ENCODE results near the gene POP7.
"Not testable (repeated sequence)": the region's sequence is repeated elsewhere in the genome, so short reads cannot be mapped to it uniquely, and the experiment has no call there.

POP7 gene

DNA sequence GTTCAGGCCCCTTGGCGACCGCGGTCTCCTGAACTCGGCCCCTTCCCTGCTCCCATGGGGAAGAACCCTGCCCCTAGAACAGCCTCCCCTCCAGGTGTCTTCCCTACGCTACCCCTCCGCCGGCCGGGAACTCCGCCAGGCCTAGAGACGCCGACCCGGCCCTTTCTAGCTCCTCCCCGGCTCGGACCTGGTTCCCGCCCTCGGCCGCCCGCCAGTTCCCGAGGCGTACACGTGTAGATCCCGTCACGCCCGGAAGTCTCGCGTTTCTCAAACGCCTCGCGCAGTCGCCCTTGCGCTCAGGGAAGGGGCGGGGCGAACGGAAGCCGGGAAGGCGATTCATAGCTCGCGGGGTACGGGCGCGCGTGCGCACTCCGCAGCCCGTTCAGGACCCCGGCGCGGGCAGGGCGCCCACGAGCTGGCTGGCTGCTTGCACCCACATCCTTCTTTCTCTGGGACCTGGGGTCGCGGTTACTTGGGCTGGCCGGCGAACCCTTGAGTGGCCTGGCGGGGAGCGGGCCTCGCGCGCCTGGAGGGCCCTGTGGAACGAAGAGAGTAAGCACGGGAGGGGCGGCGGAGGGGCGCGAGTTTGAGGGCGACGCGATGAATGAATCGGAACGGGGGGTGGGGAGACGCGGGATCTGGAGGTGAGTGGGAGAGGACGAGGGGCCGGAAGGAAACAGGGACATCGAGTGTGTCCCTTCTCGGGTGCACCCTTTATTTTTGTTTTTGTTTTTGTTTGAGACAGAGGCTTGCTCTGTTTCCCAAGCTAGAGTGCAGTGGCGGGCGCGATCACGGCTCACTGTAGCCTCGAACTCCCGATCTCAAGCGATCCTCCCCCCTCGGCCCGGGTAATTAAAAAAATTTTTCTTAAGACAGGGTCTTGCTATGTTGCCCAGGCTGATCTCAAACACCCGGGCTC lies at the start of gene POP7:
Gene POP7, plus strand, starts transcription at position 369 of the 919 bp plus-strand sequence. CDS start 710 bp downstream, outside the sequence.
- DNase-seq (ENCODE audit: low read depth): peak; percentile 96

GRCh38 chr7:100662194-100662776 lies 43.6 kb upstream of the POP7 start:
- DNase-seq (ENCODE audit: low read depth): not testable (repeated sequence)

DNA sequence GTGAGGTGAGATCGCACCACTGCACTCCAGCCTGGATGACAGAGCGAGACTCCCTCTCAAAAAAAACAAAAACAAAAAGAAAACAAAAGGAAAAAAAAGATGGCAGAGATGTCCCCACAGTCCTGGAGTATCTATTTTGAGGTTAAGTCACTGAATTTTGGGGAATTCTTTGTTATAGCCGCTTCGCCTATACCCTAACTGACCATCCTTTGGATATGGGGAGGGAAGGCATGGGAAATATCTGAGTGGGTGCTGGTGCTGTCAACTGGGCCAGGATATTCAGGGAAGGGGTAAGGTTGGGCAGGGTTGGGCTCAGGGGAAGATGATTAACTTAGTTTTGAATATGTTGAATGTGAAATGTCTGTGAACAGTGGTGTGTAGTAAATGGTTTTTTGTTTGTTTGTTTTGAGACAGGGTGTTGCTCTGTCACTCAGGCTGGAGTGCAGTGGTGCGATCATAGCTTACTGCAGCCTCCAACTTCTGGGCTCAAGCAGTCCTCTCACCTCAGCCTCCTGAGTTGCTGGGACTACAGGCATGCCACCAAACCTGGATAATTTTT lies 40.7 kb upstream of the POP7 start:
- DNase-seq (ENCODE audit: low read depth): no peak

DNA sequence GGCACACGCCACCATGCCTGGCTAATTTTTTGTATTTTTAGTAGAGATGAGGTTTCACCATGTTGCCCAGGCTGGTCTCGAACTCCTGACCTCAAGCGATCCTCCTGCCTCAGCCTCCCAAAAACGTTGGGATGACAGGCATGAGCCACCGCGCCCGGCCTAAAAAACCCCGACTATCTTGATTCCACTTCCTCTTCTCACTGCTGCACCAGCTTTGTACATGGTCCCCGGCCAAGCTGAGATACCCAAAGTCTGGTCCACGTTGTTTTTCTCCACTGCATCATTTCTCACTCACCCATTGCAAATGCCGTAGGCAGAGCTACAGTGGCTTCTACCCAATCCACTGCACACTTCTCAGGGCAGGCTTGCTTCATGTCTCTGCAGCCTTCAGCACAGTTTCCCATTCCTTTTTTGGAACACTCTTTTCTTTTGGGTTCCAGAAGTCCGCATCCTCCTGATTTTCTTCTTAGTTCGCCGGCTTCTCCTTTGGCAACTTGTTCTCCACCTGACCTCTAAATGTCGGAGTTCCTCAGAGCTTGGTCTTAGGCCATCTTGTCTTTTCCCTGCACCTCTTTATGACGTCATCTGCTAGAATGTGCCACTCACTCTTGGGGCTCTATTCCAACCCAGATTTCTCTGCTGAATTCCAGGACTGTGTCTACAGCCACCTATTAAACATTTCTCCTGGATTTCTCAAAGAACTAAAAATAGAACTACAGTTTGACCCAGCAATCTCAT lies 38.4 kb upstream of the POP7 start:
- no peak for DNase-seq (ENCODE audit: low read depth)

GRCh38 chr7:100668069-100668449 lies 37.9 kb upstream of the POP7 start:
- DNase-seq (ENCODE audit: low read depth): no peak

GRCh38 chr7:100669106-100669505 lies 36.8 kb upstream of the POP7 start:
- DNase-seq (ENCODE audit: low read depth): not testable (repeated sequence)

- DNase-seq (ENCODE audit: low read depth): no peak
Observed at GRCh38 chr7:100670074-100670473, 35.8 kb upstream of the POP7 start.

DNA sequence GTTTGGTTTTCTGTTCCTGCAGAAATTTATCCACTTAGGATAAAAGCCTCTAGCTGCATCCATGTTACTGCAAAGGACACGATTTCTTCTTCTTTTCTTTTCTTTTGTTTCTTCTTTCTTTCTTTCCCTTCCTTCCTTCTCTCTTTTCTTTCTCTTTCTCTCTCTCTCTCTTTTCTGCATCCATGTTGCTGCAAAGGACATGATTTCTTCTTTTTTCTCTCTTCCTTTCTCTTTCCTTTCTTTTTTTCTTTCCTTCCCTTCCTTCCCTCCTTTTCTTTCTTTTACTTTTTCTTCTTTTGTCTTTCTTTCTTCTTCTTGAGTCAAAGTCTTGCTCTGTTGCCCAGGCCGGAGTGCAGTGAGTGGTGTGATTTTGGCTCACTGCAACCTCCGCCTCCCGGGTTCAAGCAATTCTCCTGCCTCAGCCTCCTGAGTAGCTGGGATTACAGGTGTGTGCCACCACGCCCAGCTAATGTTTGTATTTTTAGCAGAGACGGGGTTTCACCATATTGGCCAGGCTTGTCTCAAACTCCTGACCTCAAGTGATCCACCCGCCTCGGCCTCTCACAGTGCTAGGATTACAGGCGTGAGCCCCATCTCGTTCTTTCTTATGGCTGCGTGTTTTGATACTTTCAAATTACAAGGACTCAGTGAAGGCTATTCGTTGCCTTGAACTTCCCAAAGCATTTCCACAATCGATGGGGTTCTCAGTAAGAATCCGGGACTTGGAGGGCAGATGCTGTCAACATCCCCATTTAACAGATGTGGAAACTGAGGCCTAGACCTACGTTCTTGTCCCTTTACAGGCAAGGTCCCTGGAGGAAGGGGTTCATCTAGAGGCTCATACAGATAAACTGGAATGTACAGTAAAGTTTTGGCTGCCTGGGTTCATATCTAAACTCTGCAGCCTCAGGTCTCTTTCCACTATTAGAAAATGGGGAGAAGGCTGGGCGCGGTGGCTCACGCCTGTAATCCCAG lies 34.3 kb upstream of the POP7 start:
- no peak for DNase-seq (ENCODE audit: low read depth)

- peak; percentile 94 for DNase-seq (ENCODE audit: low read depth)
Observed at GRCh38 chr7:100673302-100673941, 32.5 kb upstream of the POP7 start, which contains the start of gene GNB2. Gene GNB2 (plus strand): TSS chr7:100673740. CDS start chr7:100676266, 2,526 bp downstream.

DNA sequence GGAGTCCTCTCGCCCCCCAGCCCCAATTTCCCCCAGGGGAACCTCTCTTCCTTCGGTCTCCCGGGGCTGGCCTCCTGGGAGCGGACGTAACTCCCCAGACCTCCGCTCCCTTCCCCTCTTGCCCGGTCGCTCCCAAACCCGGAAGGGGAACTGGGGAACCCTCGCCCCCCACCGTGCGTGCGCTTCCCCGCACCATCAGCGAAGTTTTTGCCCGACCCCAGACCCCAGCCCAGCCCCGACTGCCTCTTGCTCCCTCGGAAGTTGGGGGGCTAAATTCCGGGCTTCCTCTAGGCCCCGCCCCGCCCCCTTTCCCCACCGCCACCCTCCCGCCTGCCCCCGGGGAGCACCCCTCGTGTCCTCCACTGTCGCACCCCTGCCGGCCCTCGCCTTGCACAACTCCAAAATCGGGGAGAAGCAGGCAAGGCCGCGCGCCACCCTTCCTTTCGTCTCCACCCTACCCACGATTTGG lies 31.9 kb upstream of the POP7 start:
- no peak for DNase-seq (ENCODE audit: low read depth)

GRCh38 chr7:100674411-100675104 lies 31.4 kb upstream of the POP7 start:
- DNase-seq (ENCODE audit: low read depth): no peak

DNA sequence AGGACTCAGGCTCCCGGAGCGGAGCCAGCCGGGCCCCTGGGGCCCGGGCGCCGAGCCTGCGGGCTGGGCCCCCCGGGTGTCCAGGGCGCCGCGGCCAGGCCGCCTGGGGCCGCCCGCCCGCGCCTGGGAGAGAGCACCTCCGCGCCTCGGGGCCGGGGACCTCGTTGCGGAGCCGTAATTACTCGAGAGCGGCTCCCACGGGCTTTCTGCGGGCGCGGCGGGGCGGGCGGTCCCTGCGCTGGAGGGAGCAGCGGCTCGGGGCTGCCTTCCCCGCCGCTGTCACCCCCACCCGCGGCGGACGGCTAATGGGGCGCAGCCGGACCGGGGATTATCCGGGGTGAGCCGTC lies 30.8 kb upstream of the POP7 start:
- DNase-seq (ENCODE audit: low read depth): no peak

DNA sequence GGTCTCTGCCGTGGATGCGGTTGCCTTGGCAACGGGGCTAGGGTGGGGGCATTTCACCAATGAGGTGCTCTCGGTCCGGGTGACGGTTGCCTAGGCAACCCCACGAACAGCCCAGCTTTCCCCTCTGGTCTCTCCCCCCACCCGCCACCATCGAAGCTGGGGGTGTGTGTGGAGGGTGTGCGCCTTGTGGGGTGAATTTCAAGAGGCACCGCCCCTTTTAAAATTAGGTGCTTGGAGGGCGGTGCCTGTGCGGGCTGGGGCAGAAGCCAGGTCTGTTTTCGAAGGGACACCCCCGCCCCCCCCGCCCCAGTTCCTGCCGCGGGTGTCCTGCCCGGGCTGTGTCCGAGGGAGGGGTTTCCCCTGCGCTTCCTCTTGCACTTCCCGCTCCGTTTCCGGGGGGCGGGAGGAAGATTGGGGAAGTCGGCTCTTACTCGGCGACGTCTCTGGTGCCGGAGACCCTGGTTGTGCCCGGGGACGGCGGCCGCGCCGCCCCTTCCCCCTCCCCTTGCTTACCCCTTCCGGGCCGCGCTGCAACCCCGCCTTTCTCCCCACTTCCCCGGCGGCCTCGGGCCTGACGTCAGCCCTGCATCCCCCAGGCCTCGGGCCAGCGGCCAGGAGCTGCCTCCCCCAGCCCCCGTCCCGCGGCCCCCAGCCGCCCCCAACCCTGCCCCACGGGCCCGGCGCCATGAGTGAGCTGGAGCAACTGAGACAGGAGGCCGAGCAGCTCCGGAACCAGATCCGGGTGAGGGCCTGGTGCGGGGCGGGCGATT lies 30.2 kb upstream of the POP7 start:
- peak; percentile 80 for DNase-seq (ENCODE audit: low read depth)

GRCh38 chr7:100676501-100677306 lies 29.2 kb upstream of the POP7 start:
- no peak for DNase-seq (ENCODE audit: low read depth)

- DNase-seq (ENCODE audit: low read depth): no peak
Observed at GRCh38 chr7:100677308-100678267, 28.3 kb upstream of the POP7 start.

DNA sequence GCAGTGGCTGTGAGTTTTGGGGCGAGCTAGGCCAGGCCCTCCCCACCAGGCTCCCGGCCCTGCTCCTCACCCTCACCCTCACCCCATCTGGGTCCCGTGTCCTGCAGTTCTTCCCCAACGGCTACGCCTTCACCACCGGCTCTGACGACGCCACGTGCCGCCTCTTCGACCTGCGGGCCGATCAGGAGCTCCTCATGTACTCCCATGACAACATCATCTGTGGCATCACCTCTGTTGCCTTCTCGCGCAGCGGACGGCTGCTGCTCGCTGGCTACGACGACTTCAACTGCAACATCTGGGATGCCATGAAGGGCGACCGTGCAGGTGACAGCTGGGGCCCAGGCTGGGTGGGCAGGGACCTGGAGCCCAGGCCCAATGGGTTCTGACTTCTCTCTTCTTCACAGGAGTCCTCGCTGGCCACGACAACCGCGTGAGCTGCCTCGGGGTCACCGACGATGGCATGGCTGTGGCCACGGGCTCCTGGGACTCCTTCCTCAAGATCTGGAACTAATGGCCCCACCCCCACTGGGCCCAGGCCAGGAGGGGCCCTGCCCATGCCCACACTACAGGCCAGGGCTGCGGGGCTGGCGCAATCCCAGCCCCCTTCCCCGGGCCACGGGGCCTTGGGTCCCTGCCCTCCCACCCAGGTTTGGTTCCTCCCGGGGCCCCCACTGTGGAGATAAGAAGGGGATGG lies 27.5 kb upstream of the POP7 start:
- DNase-seq (ENCODE audit: low read depth): no peak

Data from activated T-helper 1 cell treated with Interleukin-2 at 50 U/mL for 16 hours (primary cell).